ENCODE measurements around the gene KLHL2.

GRCh38 chr4:165330666-165331065, 123.3 kb downstream of the KLHL2 start:
- TF ChIP-seq CTCF (IDR thresholded peaks at IDR 0.05) = no peak
- no peak for TF ChIP-seq EZH2phosphoT487 (IDR thresholded peaks at IDR 0.05)
- TF ChIP-seq EZH2 (IDR thresholded peaks at IDR 0.05) = no peak
